Activated CD4-positive, alpha-beta T cell treated with anti-CD3 and anti-CD28 coated beads for 36 hours (primary cell): ENCODE results near the gene TRPC4AP. TPM values are rescaled to one million over a fixed set of nuclear protein-coding genes. Genes with fewer than 3 reads are reported as not detected.

ENCODE experiments used
- ATAC-seq: fragments of 200-7000 bp; cut with Tn5 transposase; one replicate; pipeline ENCODE4 v1.10.0; 2021; ENCODE audit warnings: mild to moderate bottlenecking, moderate library complexity
- CTCF ChIA-PET: fragments of 350-600 bp; sonication (Branson Sonifier 250); formaldehyde crosslinking; loops from one replicate; lab custom pipeline; 2021; ENCODE audit warnings: antibody characterized with exemption; lab: Charles Lee
- POLR2A ChIA-PET: fragments of 350-600 bp; sonication (Branson Sonifier 250); formaldehyde crosslinking; loops from one replicate; lab custom pipeline; 2021; ENCODE audit warnings: antibody characterized with exemption, inconsistent platforms; lab: Charles Lee
- DNase-seq: peaks from one replicate; pipeline ENCODE4 v3.0.0-alpha.2; 2020
- H3K27ac Mint-ChIP-seq: one replicate; pipeline ENCODE4 v1.8.0; 2021; ENCODE audit warnings: mixed read lengths
- H3K27me3 Mint-ChIP-seq: one replicate; pipeline ENCODE4 v1.8.0; 2021; ENCODE audit warnings: mixed read lengths
- H3K36me3 Mint-ChIP-seq: one replicate; pipeline ENCODE4 v1.8.0; 2021; ENCODE audit warnings: low read depth, mixed read lengths
- H3K4me1 Mint-ChIP-seq: one replicate; pipeline ENCODE4 v1.8.0; 2021; ENCODE audit warnings: mixed read lengths
- H3K4me3 Mint-ChIP-seq: one replicate; pipeline ENCODE4 v1.8.0; 2021; ENCODE audit warnings: mild to moderate bottlenecking, moderate library complexity, mixed read lengths
- H3K9me3 Mint-ChIP-seq: one replicate; pipeline ENCODE4 v1.8.0; 2021; ENCODE audit warnings: low read depth, mixed read lengths
- intact Hi-C, 2 experiments: fragments of 100-400 bp; cut with DNase I in 1 of 2; cut with micrococcal nuclease in 1 of 2; formaldehyde crosslinking; loops; one replicate each; pipeline versions ENCODE4 v1.14.2 to v1.15.1; 2022 to 2024; cut with DNase I, micrococcal nuclease
- total RNA-seq, 2 experiments: library from RNA; stranded (reverse); gene quantifications; one replicate each; pipeline ENCODE4 v1.2.3, GENCODE V29; 2021

The TRPC4AP gene
- total RNA-seq, 2 experiments from 2014 or later, result 36.0 to 39.6 TPM

DNA sequence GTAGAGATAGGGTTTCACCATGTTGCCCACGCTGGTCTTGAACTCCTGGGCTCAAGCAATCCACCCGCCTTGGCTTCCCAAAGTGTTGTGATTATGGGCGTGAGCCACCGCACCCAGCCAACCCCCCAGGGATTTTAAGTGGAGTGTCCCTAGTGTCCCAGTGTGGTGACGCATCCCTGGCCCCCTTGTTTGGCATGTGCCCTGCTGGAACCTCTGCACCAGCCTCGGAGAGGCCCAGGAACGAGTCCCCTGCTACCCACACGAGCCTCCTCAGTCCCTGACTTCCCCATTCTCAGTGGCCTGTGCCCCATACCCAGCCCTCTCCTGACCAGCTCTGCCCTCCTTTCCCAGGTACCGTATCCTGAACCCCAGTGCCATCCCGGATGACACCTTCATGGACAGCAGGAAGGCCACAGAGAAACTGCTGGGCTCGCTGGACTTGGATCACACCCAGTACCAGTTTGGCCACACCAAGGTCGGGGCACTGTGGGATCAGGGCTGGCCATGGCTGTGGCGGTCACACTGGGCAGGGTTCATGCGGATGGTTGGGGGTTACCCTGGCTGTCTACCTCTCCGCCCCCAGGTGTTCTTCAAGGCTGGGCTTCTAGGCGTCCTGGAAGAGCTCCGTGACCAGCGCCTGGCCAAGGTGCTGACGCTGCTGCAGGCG is 99.7 kb downstream of the TRPC4AP start:
- no peak for ATAC-seq
- intact Hi-C loops, result no loop called here
- POLR2A ChIA-PET, result no interaction called here

DNA sequence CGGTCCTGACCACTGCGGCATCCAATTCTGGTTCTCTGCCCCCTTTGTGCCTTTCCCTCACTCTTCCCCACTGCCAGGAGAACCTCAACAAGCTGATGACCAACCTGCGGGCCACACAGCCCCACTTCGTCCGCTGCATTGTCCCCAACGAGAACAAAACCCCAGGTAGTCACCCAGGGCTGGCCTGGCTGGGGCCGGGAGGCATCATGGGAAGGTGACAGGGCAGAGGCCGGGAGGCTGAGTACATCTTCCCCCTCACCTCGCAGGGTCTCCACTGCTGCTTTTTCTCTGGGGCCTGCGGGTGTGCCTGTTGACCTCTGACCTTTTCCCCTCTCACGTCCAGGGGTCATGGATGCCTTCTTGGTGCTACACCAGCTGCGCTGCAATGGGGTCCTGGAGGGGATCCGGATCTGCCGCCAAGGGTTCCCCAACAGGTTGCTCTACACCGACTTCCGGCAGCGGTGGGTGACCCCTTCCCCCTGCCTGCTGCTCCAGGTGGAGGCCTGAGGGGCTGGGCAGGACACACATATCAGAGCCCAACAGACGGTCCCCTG is 101.9 kb downstream of the TRPC4AP start:
- Mint-ChIP-seq H3K4me1 (no peaks in the 10 kb centered on the region), H3K27me3 (no peaks in the 10 kb centered on the region), H3K4me3 (no peak overlapping the region), H3K9me3 (no peaks in the 10 kb centered on the region), H3K27ac (no peak overlapping the region), H3K36me3 (no peaks in the 10 kb centered on the region)
- CTCF ChIA-PET, result interaction anchor here (0.8 kb wide), 1 partner anchor 18 kb away, joined by 3 read pairs; no protein-coding TSS in a partner anchor
- POLR2A ChIA-PET, result no interaction called here
- DNase-seq (no peak), ATAC-seq (no peak)
- intact Hi-C loops, result no loop called here

More for the DNA sequence above, 99.7 kb downstream of the TRPC4AP start:
- Mint-ChIP-seq H3K9me3 (no peaks in the 10 kb centered on the region), H3K36me3 (peaks cover 7% of the 10 kb centered on the region), H3K4me3 (no peak overlapping the region), H3K4me1 (peaks cover 3% of the 10 kb centered on the region), H3K27ac (no peak overlapping the region), H3K27me3 (no peaks in the 10 kb centered on the region)
- no peak for DNase-seq
- CTCF ChIA-PET, result interaction anchor here (0.8 kb wide), 1 partner anchor 623 kb away, joined by 3 read pairs; no protein-coding TSS in a partner anchor

DNA sequence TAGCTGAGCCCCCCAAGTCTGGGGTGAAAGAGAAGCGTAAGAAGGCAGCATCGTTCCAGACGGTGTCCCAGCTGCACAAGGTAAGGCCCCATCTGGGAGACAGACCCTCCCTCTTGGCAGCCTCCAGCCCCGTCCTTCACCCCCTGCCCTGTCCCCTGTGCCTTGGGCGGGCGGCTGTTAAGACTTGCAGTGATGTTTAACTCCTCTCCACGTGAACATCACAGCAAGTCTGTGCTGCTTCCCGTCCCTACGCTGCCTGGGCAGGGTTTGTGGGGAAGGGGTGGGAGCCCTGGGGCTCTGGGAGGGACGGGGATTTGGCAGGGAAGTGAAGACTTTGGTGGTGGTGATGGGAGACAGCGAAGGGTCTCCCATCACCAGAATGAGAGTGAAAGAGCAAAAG is 102.4 kb downstream of the TRPC4AP start:
- no peak overlapping the region for H3K27ac Mint-ChIP-seq
- H3K9me3 Mint-ChIP-seq, result no peaks in the 10 kb centered on the region
- ATAC-seq, result no peak
- H3K4me1 Mint-ChIP-seq, result no peaks in the 10 kb centered on the region
- H3K4me3 Mint-ChIP-seq, result no peak overlapping the region
- H3K27me3 Mint-ChIP-seq, result no peaks in the 10 kb centered on the region
- ChIA-PET POLR2A (no interaction called here), CTCF (no interaction called here)
- intact Hi-C loops, result no loop called here
- no peak for DNase-seq
- H3K36me3 Mint-ChIP-seq, result no peaks in the 10 kb centered on the region

DNA sequence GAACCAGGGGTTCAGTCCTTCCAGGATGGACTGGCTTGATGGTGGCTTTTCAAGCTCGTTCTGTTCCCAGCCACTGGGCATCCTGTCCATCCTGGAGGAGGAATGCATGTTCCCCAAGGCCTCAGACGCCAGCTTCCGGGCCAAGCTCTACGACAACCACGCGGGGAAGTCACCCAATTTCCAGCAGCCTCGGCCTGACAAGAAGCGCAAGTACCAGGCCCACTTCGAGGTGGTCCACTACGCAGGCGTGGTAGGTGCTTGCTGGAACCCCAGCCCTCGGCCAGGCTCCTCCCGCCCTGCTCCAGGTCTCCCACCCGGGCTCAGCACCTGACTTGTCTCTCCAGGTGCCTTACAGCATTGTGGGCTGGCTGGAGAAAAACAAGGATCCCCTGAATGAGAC is 102.9 kb downstream of the TRPC4AP start:
- no peak overlapping the region for H3K27ac Mint-ChIP-seq
- ATAC-seq, result no peak
- no peaks in the 10 kb centered on the region for H3K9me3 Mint-ChIP-seq
- H3K4me1 Mint-ChIP-seq, result no peaks in the 10 kb centered on the region
- H3K36me3 Mint-ChIP-seq, result no peaks in the 10 kb centered on the region
- ChIA-PET POLR2A (no interaction called here), CTCF (no interaction called here)
- no peak for DNase-seq
- H3K4me3 Mint-ChIP-seq, result no peak overlapping the region
- H3K27me3 Mint-ChIP-seq, result no peaks in the 10 kb centered on the region
- intact Hi-C loops, result no loop called here

- CTCF ChIA-PET, result no interaction called here
- no peaks in the 10 kb centered on the region for H3K27me3 Mint-ChIP-seq
- H3K4me3 Mint-ChIP-seq, result no peak overlapping the region
These were observed 103.5 kb downstream of the TRPC4AP start for GRCh38 chr20:34989118-34989517.

DNA sequence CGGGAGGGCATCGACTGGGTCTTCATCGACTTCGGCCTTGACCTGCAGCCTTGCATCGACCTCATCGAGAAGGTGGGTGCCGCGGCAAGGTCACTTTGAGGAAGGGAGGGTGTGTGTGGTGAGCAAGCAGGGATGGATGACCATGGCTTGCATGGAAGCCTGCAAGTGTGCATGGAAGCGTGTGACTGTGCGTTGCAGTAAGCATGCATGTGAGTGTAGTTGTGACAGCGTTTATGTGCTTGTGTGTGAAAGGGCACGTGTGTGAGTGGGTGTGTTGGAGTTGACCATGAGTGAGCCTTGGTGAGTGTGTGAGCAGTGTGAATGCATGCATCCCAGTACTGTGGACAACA is 104.4 kb downstream of the TRPC4AP start:
- no peaks in the 10 kb centered on the region for H3K4me1 Mint-ChIP-seq
- no peak overlapping the region for H3K27ac Mint-ChIP-seq
- peaks cover 7% of the 10 kb centered on the region for H3K27me3 Mint-ChIP-seq
- ChIA-PET CTCF (no interaction called here), POLR2A (no interaction called here)
- no peak for ATAC-seq
- no peaks in the 10 kb centered on the region for H3K9me3 Mint-ChIP-seq
- DNase-seq, result no peak
- no peaks in the 10 kb centered on the region for H3K36me3 Mint-ChIP-seq
- no peak overlapping the region for H3K4me3 Mint-ChIP-seq
- intact Hi-C loops, result no loop called here

More at GRCh38 chr20:34989118-34989517, 103.5 kb downstream of the TRPC4AP start:
- ATAC-seq, result no peak
- Mint-ChIP-seq H3K36me3 (no peaks in the 10 kb centered on the region), H3K27ac (no peak overlapping the region), H3K4me1 (no peaks in the 10 kb centered on the region), H3K9me3 (no peaks in the 10 kb centered on the region)
- POLR2A ChIA-PET, result no interaction called here
- no peak for DNase-seq
- intact Hi-C loops, result no loop called here

GRCh38 chr20:34987288-34988190 is 105.1 kb downstream of the TRPC4AP start:
- Mint-ChIP-seq H3K27me3 (peaks cover 10% of the 10 kb centered on the region), H3K4me3 (no peak overlapping the region), H3K4me1 (no peaks in the 10 kb centered on the region), H3K36me3 (no peaks in the 10 kb centered on the region), H3K9me3 (no peaks in the 10 kb centered on the region), H3K27ac (no peak overlapping the region)
- CTCF ChIA-PET, result no interaction called here
- intact Hi-C loops, result no loop called here
- DNase-seq (no peak), ATAC-seq (no peak)
- POLR2A ChIA-PET, result no interaction called here

- H3K27me3 Mint-ChIP-seq, result peaks cover 14% of the 10 kb centered on the region
- intact Hi-C loops, result no loop called here
- H3K4me1 Mint-ChIP-seq, result no peaks in the 10 kb centered on the region
- no peaks in the 10 kb centered on the region for H3K9me3 Mint-ChIP-seq
- CTCF ChIA-PET, result no interaction called here
- H3K36me3 Mint-ChIP-seq, result no peaks in the 10 kb centered on the region
- no peak overlapping the region for H3K4me3 Mint-ChIP-seq
- no peak overlapping the region for H3K27ac Mint-ChIP-seq
- no peak for DNase-seq
- no peak for ATAC-seq
- POLR2A ChIA-PET, result no interaction called here
These were observed 106.0 kb downstream of the TRPC4AP start for GRCh38 chr20:34986311-34987287.

DNA sequence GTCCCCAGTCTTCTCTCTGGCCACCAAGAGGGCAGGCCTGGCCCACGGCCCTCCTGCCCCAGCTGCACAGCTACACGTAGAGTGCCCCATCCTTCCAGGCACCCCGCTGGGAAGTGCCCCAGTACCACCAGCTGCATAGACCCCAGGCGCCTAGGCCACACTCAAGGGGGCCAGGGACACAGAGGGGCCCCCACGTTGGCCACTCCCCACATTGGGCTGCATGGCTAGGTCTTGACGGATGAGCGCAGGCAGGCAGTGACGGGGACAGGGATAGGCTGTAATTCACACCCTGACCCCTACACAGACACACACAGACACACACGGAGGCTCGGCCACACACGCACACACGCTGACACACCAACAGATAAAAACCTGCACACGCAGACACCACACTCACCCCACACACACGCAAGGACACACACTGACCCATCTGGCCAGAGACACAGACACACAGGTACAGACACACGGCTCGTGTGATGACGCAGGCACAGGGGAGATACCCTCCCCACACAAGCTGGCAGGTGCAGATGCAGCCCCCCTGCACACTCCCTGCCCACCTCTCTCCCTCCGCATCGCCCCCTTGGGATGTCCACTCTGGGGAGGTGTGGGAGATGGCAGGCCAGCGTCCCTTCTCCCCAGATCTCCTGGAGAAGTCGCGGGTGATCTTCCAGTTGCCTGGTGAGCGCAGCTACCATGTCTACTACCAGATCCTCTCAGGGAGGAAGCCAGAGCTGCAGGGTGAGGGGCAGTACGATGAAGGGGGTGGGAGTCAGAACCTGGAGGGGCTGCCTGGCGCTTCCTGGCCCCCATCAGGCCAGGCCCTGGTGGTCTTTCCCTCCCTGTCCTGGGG is 106.9 kb downstream of the TRPC4AP start:
- DNase-seq (no peak), ATAC-seq (no peak)
- Mint-ChIP-seq H3K36me3 (no peaks in the 10 kb centered on the region), H3K4me1 (no peaks in the 10 kb centered on the region), H3K4me3 (no peak overlapping the region), H3K27me3 (peaks cover 19% of the 10 kb centered on the region), H3K9me3 (no peaks in the 10 kb centered on the region), H3K27ac (no peak overlapping the region)
- POLR2A ChIA-PET, result no interaction called here
- intact Hi-C loops, result no loop called here
- CTCF ChIA-PET, result no interaction called here

DNA sequence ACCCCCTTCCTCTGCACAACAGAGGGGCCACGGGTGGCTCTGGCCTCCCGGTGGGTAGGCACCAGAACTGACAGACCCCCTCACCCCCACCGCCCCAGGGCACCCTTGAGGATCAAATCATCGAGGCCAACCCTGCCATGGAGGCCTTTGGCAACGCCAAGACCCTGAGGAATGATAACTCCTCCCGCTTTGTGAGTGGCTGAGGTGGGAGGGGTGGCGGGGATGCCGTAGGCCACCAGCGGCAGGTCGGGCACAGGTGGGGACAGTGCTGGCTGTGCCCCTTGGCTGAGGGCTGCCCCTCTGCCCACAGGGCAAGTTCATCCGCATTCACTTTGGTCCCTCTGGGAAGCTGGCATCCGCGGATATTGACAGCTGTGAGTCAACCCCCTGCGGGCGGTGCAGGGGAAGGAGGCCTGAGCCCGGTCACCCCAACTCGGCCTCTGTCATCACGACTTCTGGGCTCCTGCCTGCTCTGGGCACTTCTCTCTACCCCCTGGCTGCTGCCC is 107.8 kb downstream of the TRPC4AP start:
- no peak for DNase-seq
- no peak overlapping the region for H3K4me3 Mint-ChIP-seq
- no peaks in the 10 kb centered on the region for H3K9me3 Mint-ChIP-seq
- peaks cover 19% of the 10 kb centered on the region for H3K27me3 Mint-ChIP-seq
- ChIA-PET CTCF (no interaction called here), POLR2A (no interaction called here)
- no peak overlapping the region for H3K27ac Mint-ChIP-seq
- H3K36me3 Mint-ChIP-seq, result no peaks in the 10 kb centered on the region
- intact Hi-C loops, result no loop called here
- H3K4me1 Mint-ChIP-seq, result no peaks in the 10 kb centered on the region
- no peak for ATAC-seq
